K562 (cell line): ENCODE measurements around the gene MPST. TPM values are rescaled to one million over a fixed set of nuclear protein-coding genes. Genes with fewer than 3 reads are reported as not detected.

Experiments
- DACH1 ChIP-seq: fragments of 450-650 bp; IDR thresholded peaks from 2 replicates; pipeline ENCODE4 v1.6.1; 2018; ENCODE audit not compliant: partially characterized antibody
- GTF2A2 ChIP-seq: IDR thresholded peaks from 2 replicates; pipeline ENCODE4 v1.6.1; 2016; ENCODE audit warnings: mild to moderate bottlenecking, missing genetic modification characterization, missing compliant biosample characterization
- ZNF212 ChIP-seq: fragments of 450-650 bp; formaldehyde crosslinking; IDR thresholded peaks from 2 replicates; pipeline ENCODE4 v1.4.0; 2020; ENCODE audit warnings: mild to moderate bottlenecking
- ZNF41 ChIP-seq: fragments of 250-450 bp; sonication (Bioruptor Pico); conservative IDR thresholded peaks from 2 replicates; pipeline ENCODE4 v1.4.0; 2020; ENCODE audit warnings: mild to moderate bottlenecking
- ZNF830 ChIP-seq: fragments of 250-450 bp; sonication (Bioruptor Pico); IDR thresholded peaks from 2 replicates; pipeline ENCODE4 v1.5.0; 2021; ENCODE audit warnings: mild to moderate bottlenecking
- polyA plus RNA-seq, 8 experiments: library from polyadenylated mRNA; depleted of rRNA in 4 of 8; stranded (reverse) in 5 of 8; unstranded in 3 of 8; fragments of >200 nt; fragmentation: Nextera tagmentation in 2 of 8; fragmentation: Illumina TruSeq in 1 of 8; extraction: Ambion mirVana in 2 of 8; extraction: Trizol in 1 of 8; gene quantifications; 2 replicates each; pipeline versions ENCODE4 v1.2.1 to v1.2.3, GENCODE V29; 2011 to 2014; ENCODE audit warnings: inconsistent platforms in 1 of 8, missing spikeins in 1 of 8
- total RNA-seq, 7 experiments: library from RNA; depleted of rRNA in 6 of 7; stranded (reverse); fragments of >200 nt in 6 of 7; fragmentation: Illumina TruSeq in 2 of 7; extraction: Trizol in 2 of 7; gene quantifications; 2 replicates each; pipeline versions ENCODE4 v1.2.1 to v1.2.3, GENCODE V29; 2011 to 2021; ENCODE audit warnings: low replicate concordance in 1 of 7
- TF ChIP-seq, protein P1 (sequence below): fragments of 250-450 bp; sonication (Bioruptor Pico); IDR thresholded peaks from 2 replicates; pipeline ENCODE4 v1.9.0; 2021; ENCODE audit warnings: mild to moderate bottlenecking
- TF ChIP-seq, protein P2 (sequence below), 2 experiments: fragments of 200-800 bp in 1 of 2; sonication (Bioruptor generic) in 1 of 2; sonication (generic) in 1 of 2; formaldehyde crosslinking in 1 of 2; IDR thresholded peaks in 1 of 2; conservative IDR thresholded peaks in 1 of 2; 2 replicates each; pipeline versions ENCODE4 v1.5.0 to v1.6.1; 2016 to 2020; ENCODE audit warnings: missing compliant biosample characterization in 1 of 2, missing genetic modification characterization in 1 of 2, missing genetic modification reagents in 1 of 2
- TF ChIP-seq, protein P3 (sequence below), 2 experiments: fragments of 450-650 bp in 1 of 2; sonication (generic) in 1 of 2; formaldehyde crosslinking; conservative IDR thresholded peaks; 2 replicates each; pipeline versions ENCODE4 v1.4.0 to v1.8.1; 2020 to 2022; ENCODE audit warnings: mild to moderate bottlenecking in 1 of 2, missing genetic modification reagents in 1 of 2
- TF ChIP-seq, protein P4 (sequence below): fragments of 450-650 bp; IDR thresholded peaks from 2 replicates; pipeline ENCODE4 v1.6.1; 2016
- TF ChIP-seq, protein P5 (sequence below): fragments of 200-800 bp; sonication (Bioruptor generic); IDR thresholded peaks from 2 replicates; pipeline ENCODE4 v1.6.1; 2016; ENCODE audit warnings: missing genetic modification characterization, missing compliant biosample characterization
- TF ChIP-seq, protein P6 (sequence below): fragments of 250-450 bp; sonication (Bioruptor Pico); IDR thresholded peaks from 2 replicates; pipeline ENCODE4 v1.6.1; 2021; ENCODE audit warnings: mild to moderate bottlenecking
- TF ChIP-seq, protein P7 (sequence below), 3 experiments: fragments of 200-800 bp in 1 of 3; fragments of 250-450 bp in 1 of 3; fragments of 450-650 bp in 1 of 3; sonication (Bioruptor Pico) in 1 of 3; sonication (Bioruptor generic) in 1 of 3; formaldehyde crosslinking in 1 of 3; IDR thresholded peaks; 2 replicates each; pipeline versions ENCODE4 v1.6.1 to v1.8.0; 2016 to 2022; ENCODE audit warnings: mild to moderate bottlenecking in 2 of 3, missing genetic modification characterization in 2 of 3, missing compliant biosample characterization in 1 of 3, moderate library complexity in 1 of 3

MPST gene
- total and polyA plus RNA-seq, 9 of the 15 experiments (the other 6 are each of a cell fraction or from before 2014, with no cell fraction given), result 0.65 to 104 (median 24.3) TPM

DNA sequence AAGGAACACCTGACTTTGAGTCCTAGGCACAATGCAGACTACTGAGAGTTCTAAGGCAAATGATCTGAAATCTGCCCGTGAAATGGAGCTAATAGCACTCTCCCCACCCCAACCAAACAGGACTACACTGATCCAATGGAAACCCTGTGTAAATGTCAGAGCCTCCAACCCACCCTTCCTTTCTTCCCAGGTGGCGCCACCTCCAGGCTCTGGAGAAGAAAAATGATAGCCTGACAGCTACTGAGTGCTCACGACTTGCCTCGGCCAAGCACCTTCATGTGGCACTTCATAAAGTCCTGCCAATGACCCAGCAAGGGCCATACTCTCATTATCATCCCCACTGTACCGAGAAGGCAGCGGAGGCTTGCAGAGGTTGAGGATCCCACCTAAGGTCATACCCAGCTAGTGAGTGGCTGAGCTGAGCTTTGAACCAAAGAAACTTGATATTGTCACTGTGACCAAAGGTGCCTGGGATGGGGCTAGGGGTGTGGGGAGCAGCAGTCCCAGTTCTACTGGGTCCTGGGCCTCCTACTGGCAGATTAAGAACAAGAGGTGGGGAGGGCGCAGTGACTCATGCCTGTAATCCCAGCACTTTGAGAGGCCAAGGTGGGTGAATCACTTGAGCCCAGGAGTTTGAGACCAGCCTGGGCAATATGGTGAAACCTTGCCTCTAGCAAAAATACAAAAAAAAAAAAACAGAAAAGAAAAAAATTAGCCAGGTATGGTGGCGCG is 20.8 kb upstream of the MPST start (continued):
- TF ChIP-seq DACH1 (no peak), ZNF212 (CRISPR knock-in tag) (no peak), GTF2A2 (tag) (no peak), ZNF41 (CRISPR knock-in tag) (no peak), ZNF830 (CRISPR knock-in tag) (no peak)
- TF ChIP-seq, protein P1, sequence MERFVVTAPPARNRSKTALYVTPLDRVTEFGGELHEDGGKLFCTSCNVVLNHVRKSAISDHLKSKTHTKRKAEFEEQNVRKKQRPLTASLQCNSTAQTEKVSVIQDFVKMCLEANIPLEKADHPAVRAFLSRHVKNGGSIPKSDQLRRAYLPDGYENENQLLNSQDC (CRISPR knock-in tag), result no peak
- TF ChIP-seq, protein P2, sequence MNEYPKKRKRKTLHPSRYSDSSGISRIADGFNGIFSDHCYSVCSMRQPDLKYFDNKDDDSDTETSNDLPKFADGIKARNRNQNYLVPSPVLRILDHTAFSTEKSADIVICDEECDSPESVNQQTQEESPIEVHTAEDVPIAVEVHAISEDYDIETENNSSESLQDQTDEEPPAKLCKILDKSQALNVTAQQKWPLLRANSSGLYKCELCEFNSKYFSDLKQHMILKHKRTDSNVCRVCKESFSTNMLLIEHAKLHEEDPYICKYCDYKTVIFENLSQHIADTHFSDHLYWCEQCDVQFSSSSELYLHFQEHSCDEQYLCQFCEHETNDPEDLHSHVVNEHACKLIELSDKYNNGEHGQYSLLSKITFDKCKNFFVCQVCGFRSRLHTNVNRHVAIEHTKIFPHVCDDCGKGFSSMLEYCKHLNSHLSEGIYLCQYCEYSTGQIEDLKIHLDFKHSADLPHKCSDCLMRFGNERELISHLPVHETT (CRISPR knock-in tag; conservative IDR thresholded peaks at IDR 0.05 in 1 of 2, IDR thresholded peaks at IDR 0.05 in 1 of 2), result no peak
- TF ChIP-seq, protein P3, sequence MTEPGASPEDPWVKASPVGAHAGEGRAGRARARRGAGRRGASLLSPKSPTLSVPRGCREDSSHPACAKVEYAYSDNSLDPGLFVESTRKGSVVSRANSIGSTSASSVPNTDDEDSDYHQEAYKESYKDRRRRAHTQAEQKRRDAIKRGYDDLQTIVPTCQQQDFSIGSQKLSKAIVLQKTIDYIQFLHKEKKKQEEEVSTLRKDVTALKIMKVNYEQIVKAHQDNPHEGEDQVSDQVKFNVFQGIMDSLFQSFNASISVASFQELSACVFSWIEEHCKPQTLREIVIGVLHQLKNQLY (CRISPR knock-in tag; conservative IDR thresholded peaks at IDR 0.05), result no peak
- TF ChIP-seq, protein P4, sequence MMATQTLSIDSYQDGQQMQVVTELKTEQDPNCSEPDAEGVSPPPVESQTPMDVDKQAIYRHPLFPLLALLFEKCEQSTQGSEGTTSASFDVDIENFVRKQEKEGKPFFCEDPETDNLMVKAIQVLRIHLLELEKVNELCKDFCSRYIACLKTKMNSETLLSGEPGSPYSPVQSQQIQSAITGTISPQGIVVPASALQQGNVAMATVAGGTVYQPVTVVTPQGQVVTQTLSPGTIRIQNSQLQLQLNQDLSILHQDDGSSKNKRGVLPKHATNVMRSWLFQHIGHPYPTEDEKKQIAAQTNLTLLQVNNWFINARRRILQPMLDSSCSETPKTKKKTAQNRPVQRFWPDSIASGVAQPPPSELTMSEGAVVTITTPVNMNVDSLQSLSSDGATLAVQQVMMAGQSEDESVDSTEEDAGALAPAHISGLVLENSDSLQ, result peak; percentile 43; the same call in 1 of the 2 replicates
- TF ChIP-seq, protein P5, sequence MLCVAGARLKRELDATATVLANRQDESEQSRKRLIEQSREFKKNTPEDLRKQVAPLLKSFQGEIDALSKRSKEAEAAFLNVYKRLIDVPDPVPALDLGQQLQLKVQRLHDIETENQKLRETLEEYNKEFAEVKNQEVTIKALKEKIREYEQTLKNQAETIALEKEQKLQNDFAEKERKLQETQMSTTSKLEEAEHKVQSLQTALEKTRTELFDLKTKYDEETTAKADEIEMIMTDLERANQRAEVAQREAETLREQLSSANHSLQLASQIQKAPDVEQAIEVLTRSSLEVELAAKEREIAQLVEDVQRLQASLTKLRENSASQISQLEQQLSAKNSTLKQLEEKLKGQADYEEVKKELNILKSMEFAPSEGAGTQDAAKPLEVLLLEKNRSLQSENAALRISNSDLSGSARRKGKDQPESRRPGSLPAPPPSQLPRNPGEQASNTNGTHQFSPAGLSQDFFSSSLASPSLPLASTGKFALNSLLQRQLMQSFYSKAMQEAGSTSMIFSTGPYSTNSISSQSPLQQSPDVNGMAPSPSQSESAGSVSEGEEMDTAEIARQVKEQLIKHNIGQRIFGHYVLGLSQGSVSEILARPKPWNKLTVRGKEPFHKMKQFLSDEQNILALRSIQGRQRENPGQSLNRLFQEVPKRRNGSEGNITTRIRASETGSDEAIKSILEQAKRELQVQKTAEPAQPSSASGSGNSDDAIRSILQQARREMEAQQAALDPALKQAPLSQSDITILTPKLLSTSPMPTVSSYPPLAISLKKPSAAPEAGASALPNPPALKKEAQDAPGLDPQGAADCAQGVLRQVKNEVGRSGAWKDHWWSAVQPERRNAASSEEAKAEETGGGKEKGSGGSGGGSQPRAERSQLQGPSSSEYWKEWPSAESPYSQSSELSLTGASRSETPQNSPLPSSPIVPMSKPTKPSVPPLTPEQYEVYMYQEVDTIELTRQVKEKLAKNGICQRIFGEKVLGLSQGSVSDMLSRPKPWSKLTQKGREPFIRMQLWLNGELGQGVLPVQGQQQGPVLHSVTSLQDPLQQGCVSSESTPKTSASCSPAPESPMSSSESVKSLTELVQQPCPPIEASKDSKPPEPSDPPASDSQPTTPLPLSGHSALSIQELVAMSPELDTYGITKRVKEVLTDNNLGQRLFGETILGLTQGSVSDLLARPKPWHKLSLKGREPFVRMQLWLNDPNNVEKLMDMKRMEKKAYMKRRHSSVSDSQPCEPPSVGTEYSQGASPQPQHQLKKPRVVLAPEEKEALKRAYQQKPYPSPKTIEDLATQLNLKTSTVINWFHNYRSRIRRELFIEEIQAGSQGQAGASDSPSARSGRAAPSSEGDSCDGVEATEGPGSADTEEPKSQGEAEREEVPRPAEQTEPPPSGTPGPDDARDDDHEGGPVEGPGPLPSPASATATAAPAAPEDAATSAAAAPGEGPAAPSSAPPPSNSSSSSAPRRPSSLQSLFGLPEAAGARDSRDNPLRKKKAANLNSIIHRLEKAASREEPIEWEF (CRISPR knock-in tag), result no peak
- TF ChIP-seq, protein P6, sequence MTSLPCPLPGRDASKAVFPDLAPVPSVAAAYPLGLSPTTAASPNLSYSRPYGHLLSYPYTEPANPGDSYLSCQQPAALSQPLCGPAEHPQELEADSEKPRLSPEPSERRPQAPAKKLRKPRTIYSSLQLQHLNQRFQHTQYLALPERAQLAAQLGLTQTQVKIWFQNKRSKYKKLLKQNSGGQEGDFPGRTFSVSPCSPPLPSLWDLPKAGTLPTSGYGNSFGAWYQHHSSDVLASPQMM (CRISPR knock-in tag), result no peak
- TF ChIP-seq, protein P7, sequence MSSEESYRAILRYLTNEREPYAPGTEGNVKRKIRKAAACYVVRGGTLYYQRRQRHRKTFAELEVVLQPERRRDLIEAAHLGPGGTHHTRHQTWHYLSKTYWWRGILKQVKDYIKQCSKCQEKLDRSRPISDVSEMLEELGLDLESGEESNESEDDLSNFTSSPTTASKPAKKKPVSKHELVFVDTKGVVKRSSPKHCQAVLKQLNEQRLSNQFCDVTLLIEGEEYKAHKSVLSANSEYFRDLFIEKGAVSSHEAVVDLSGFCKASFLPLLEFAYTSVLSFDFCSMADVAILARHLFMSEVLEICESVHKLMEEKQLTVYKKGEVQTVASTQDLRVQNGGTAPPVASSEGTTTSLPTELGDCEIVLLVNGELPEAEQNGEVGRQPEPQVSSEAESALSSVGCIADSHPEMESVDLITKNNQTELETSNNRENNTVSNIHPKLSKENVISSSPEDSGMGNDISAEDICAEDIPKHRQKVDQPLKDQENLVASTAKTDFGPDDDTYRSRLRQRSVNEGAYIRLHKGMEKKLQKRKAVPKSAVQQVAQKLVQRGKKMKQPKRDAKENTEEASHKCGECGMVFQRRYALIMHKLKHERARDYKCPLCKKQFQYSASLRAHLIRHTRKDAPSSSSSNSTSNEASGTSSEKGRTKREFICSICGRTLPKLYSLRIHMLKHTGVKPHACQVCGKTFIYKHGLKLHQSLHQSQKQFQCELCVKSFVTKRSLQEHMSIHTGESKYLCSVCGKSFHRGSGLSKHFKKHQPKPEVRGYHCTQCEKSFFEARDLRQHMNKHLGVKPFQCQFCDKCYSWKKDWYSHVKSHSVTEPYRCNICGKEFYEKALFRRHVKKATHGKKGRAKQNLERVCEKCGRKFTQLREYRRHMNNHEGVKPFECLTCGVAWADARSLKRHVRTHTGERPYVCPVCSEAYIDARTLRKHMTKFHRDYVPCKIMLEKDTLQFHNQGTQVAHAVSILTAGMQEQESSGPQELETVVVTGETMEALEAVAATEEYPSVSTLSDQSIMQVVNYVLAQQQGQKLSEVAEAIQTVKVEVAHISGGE (CRISPR knock-in tag; IDR thresholded peaks at IDR 0.05), result no peak
